Measurements from ENCODE around the gene SCTR.
A peak's percentile ranks its signal among the peaks of the same experiment; 100 is the strongest.

SCTR gene

DNA sequence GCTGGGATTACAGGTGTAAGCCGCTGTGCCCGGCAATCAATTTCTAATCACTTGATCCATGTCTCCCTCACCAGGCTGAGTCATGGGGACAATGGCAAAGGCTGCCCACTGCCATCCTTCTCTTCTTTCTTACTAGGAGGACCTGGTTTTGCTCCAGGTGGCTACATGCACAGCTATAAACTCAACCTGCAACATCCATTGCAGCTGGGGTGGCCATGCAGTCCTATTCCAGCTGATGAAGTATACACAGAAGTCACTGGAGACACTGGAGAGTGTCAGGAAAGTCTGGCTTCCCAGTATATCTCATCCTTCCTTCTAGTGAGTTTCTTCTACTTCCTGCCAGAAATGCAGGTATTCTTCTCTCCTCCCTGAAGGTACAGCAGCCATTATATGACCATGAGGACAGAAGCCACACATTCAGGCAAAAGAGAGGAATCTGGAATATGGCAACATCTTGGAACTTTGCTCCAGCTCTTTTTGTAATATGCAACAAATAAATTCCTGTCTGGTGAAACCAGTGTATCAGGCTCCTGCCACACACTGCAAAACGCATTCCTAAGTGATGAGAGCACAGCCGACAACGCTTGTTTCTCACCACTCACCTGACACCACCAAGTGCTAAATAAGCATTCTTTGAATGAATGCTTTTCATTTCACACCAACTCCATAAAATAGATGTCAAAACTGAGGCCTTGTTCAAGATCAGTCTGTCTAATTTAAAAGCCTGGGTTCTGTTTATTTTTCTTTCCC is 32.3 kb downstream of the SCTR start:
- H3K4me3 ChIP-seq (ENCODE audit: low read depth, low read length), result no peak overlapping the region
- TF ChIP-seq CTCF (IDR thresholded peaks at IDR 0.05; ENCODE audit: low read depth, low read length, missing control alignments), result no peak
- peak; percentile 83 for DNase-seq (ENCODE audit: low read depth)
- in situ Hi-C loops (cut with HindIII; ENCODE audit: low sequenced_read_pairs), result no loop called here

- no peak overlapping the region for H3K4me3 ChIP-seq (ENCODE audit: low read depth, low read length)
- DNase-seq (ENCODE audit: low read depth), result no peak
- no peak for TF ChIP-seq CTCF (IDR thresholded peaks at IDR 0.05; ENCODE audit: low read depth, low read length, missing control alignments)
- in situ Hi-C loops (cut with HindIII; ENCODE audit: low sequenced_read_pairs), result no loop called here
Observed at GRCh38 chr2:119490653-119491195, 33.6 kb downstream of the SCTR start.

GRCh38 chr2:119490106-119490505 is 34.2 kb downstream of the SCTR start:
- no peak for DNase-seq (ENCODE audit: low read depth)
- in situ Hi-C loops (cut with HindIII; ENCODE audit: low sequenced_read_pairs), result no loop called here
- TF ChIP-seq CTCF (IDR thresholded peaks at IDR 0.05; ENCODE audit: low read depth, low read length, missing control alignments), result no peak
- H3K4me3 ChIP-seq (ENCODE audit: low read depth, low read length), result no peak overlapping the region

- DNase-seq (ENCODE audit: low read depth), result no peak
- in situ Hi-C loops (cut with HindIII; ENCODE audit: low sequenced_read_pairs), result no loop called here
- H3K4me3 ChIP-seq (ENCODE audit: low read depth, low read length), result no peak overlapping the region
- no peak for TF ChIP-seq CTCF (IDR thresholded peaks at IDR 0.05; ENCODE audit: low read depth, low read length, missing control alignments)
Observed at GRCh38 chr2:119489232-119489952, 34.9 kb downstream of the SCTR start.

DNA sequence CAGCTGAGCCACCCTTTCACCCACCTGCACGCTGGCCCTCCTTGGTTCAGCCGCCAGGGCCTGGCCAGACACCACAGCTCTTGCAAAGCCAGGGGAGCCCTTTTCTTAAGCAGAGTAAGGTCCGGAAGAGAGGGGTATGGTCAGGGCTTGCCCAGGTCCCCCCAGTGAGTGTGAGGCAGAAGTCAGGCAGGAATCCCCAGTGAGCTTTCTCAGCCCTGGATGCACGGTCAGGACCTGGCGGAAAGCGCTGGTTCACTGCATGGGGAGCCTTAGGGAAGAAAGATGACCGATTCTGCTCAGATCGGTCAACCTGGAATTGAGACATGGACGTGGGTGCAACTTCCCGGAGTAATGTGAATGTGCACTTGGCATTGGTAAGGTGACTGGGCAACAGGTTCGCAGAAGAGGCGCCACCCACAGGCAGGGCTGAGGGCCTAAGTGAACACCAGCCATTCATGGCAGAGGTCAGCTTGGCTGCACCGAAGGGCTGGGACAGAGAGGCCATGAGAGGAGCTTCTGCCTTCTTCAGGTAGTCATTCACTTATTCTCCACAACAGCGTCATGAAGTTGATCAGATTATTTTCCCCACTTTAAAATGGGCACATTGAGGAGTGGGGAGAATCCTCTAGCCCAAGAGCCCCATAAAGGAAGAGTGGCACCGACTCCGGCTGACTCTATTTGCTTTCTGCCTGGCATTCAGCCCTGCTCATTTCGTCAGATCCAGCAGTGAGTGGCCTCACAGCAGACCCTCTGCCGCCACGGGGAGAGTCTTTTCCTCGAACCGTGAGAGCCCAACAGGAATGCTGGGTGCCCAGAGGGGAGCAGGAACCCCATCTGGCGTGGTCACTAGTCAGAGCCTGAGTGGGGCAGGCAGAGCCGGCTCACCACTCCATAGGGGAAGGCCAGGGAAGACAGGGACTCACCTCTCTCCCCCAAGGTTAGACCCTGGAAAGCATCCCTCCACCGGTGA is 35.8 kb downstream of the SCTR start:
- no peak for DNase-seq (ENCODE audit: low read depth)
- in situ Hi-C loops (cut with HindIII; ENCODE audit: low sequenced_read_pairs), result no loop called here
- H3K4me3 ChIP-seq (ENCODE audit: low read depth, low read length), result no peak overlapping the region
- no peak for TF ChIP-seq CTCF (IDR thresholded peaks at IDR 0.05; ENCODE audit: low read depth, low read length, missing control alignments)
